ENCODE data around the gene LSM7. TPM values are rescaled to one million over a fixed set of nuclear protein-coding genes. Genes with fewer than 3 reads are reported as not detected.
"Not testable (repeated sequence)": the region's sequence is repeated elsewhere in the genome, so short reads cannot be mapped to it uniquely, and the experiment has no call there.

LSM7 gene
- total and polyA plus RNA-seq, 2 experiments from 2014 or later: 299 to 409 TPM

DNA sequence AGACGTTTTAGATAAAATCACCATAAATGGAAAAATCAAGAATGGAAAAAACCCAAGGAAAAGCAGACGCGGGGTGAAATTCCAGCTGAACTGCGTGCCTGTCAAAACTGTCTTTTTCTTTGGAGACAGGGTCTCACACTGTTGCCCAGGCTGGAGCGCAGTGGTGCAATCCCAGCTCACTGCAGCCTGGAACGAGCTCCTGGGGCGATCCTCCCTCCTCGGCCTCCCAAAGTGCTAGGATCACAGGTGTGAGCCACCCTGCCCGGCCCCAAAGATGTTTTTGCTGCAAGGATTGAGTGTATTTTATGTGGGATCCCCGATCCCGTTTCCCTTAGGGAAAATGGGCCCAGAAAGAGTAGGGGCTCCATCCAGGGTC, 45.5 kb downstream of the LSM7 start:
- Histone ChIP-seq H3F3A (replicated peaks; ENCODE audit: low read depth) (0 out of 2 replicates have a peak, but pooled peaks cover 2% of the 10 kb centered on the region), H2AFZ (no peak overlapping the region; the same call in 1 of the 2 replicates), H3K4me1 (ENCODE audit: insufficient read depth) (no peaks in the 10 kb centered on the region), H3K4me2 (peak overlapping the region; percentile 88), H3K4me3 (peak overlapping the region; percentile 69), H4K20me1 (replicated peaks; ENCODE audit: insufficient read depth) (no peaks in the 10 kb centered on the region), H3K27me3 (ENCODE audit: insufficient read depth) (peaks cover 28% of the 10 kb centered on the region), H3K79me2 (replicated peaks; ENCODE audit: insufficient read depth) (no peaks in the 10 kb centered on the region), H3K27ac (ENCODE audit: low read depth) (no peak overlapping the region), H3K9me2 (ENCODE audit: insufficient read depth) (no peaks in the 10 kb centered on the region), H3K36me3 (ENCODE audit: insufficient read depth) (no peaks in the 10 kb centered on the region)
- H3K4me1 Mint-ChIP-seq: peaks cover 3% of the 10 kb centered on the region; the same call in 2 of the 3 replicates
- peaks cover 17% of the 10 kb centered on the region for H3K27me3 Mint-ChIP-seq (ENCODE audit: insufficient read depth, low read depth, poor library complexity)
- H3K27ac Mint-ChIP-seq: no peak overlapping the region
- H3K4me3 Mint-ChIP-seq: peak overlapping the region; percentile 66
- ATAC-seq: no peak
- DNase-seq (ENCODE audit: low spot score): no peak
- TF ChIP-seq EZH2phosphoT487 (IDR thresholded peaks at IDR 0.05; ENCODE audit: unreplicated experiment) (no peak), NANOG (IDR thresholded peaks at IDR 0.05; ENCODE audit: borderline replicate concordance) (no peak), JUNB (IDR thresholded peaks at IDR 0.05; ENCODE audit: unreplicated experiment) (no peak), EZH2 (IDR thresholded peaks at IDR 0.05; ENCODE audit: low read depth, unreplicated experiment) (no peak), CREB1 (CRISPR knock-in tag; IDR thresholded peaks at IDR 0.05; ENCODE audit: low read depth) (no peak)
- TF ChIP-seq, protein P1, sequence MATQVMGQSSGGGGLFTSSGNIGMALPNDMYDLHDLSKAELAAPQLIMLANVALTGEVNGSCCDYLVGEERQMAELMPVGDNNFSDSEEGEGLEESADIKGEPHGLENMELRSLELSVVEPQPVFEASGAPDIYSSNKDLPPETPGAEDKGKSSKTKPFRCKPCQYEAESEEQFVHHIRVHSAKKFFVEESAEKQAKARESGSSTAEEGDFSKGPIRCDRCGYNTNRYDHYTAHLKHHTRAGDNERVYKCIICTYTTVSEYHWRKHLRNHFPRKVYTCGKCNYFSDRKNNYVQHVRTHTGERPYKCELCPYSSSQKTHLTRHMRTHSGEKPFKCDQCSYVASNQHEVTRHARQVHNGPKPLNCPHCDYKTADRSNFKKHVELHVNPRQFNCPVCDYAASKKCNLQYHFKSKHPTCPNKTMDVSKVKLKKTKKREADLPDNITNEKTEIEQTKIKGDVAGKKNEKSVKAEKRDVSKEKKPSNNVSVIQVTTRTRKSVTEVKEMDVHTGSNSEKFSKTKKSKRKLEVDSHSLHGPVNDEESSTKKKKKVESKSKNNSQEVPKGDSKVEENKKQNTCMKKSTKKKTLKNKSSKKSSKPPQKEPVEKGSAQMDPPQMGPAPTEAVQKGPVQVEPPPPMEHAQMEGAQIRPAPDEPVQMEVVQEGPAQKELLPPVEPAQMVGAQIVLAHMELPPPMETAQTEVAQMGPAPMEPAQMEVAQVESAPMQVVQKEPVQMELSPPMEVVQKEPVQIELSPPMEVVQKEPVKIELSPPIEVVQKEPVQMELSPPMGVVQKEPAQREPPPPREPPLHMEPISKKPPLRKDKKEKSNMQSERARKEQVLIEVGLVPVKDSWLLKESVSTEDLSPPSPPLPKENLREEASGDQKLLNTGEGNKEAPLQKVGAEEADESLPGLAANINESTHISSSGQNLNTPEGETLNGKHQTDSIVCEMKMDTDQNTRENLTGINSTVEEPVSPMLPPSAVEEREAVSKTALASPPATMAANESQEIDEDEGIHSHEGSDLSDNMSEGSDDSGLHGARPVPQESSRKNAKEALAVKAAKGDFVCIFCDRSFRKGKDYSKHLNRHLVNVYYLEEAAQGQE (IDR thresholded peaks at IDR 0.05; ENCODE audit: unreplicated experiment): no peak
- no peaks in the 10 kb centered on the region; the same call in 2 of the 3 replicates for H3K9me3 Mint-ChIP-seq
- H3K36me3 Mint-ChIP-seq (ENCODE audit: low read depth): no peaks in the 10 kb centered on the region; the same call in 2 of the 3 replicates

- no peaks in the 10 kb centered on the region for H4K20me1 ChIP-seq (replicated peaks; ENCODE audit: insufficient read depth)
- H3K27me3 ChIP-seq (ENCODE audit: insufficient read depth): peaks cover 22% of the 10 kb centered on the region
- DNase-seq (ENCODE audit: low spot score): peak; percentile 77
- peak within 1 kb of the TSS; percentile 88 for H3K4me2 ChIP-seq
- no peak for TF ChIP-seq EZH2 (IDR thresholded peaks at IDR 0.05; ENCODE audit: low read depth, unreplicated experiment)
- no peaks in the 10 kb centered on the region for H3K79me2 ChIP-seq (replicated peaks; ENCODE audit: insufficient read depth)
- peak within 1 kb of the TSS; percentile 69 for H3K4me3 ChIP-seq
- Mint-ChIP-seq H3K27me3 (ENCODE audit: insufficient read depth, low read depth, poor library complexity) (peaks cover 19% of the 10 kb centered on the region), H3K36me3 (ENCODE audit: low read depth) (no peaks in the 10 kb centered on the region; the same call in 2 of the 3 replicates), H3K4me1 (peaks cover 3% of the 10 kb centered on the region; the same call in 2 of the 3 replicates), H3K4me3 (peak within 1 kb of the TSS; percentile 66), H3K9me3 (no peaks in the 10 kb centered on the region; the same call in 2 of the 3 replicates), H3K27ac (no peak within 1 kb of the TSS)
- no peak within 1 kb of the TSS for H3K27ac ChIP-seq (ENCODE audit: low read depth)
- peak; percentile 79 for ATAC-seq
- peak within 1 kb of the TSS; percentile 88 for H2AFZ ChIP-seq
- H3K4me1 ChIP-seq (ENCODE audit: insufficient read depth): no peaks in the 10 kb centered on the region
- no peaks in the 10 kb centered on the region for H3K36me3 ChIP-seq (ENCODE audit: insufficient read depth)
- H3K9me2 ChIP-seq (ENCODE audit: insufficient read depth): no peaks in the 10 kb centered on the region
- H3F3A ChIP-seq (replicated peaks; ENCODE audit: low read depth): 0 out of 2 replicates have a peak, but pooled peaks cover 2% of the 10 kb centered on the region
Measured at GRCh38 chr19:2282062-2282861, 46.1 kb downstream of the LSM7 start, which contains the start of gene PEAK3. TSS of gene PEAK3 (minus strand) at chr19:2282175. CDS start at chr19:2280931, 1,244 bp downstream.

GRCh38 chr19:2281265-2282061, 46.9 kb downstream of the LSM7 start:
- DNase-seq (ENCODE audit: low spot score); H3K79me2 ChIP-seq (replicated peaks; ENCODE audit: insufficient read depth); H4K20me1 ChIP-seq (replicated peaks; ENCODE audit: insufficient read depth); H3F3A ChIP-seq (replicated peaks; ENCODE audit: low read depth); H2AFZ ChIP-seq; H3K27ac Mint-ChIP-seq; H3K36me3 ChIP-seq (ENCODE audit: insufficient read depth); H3K4me1 ChIP-seq (ENCODE audit: insufficient read depth); H3K27ac ChIP-seq (ENCODE audit: low read depth); H3K9me3 Mint-ChIP-seq; H3K4me1 Mint-ChIP-seq; H3K36me3 Mint-ChIP-seq (ENCODE audit: low read depth); H3K9me2 ChIP-seq (ENCODE audit: insufficient read depth): not testable (repeated sequence)
- Mint-ChIP-seq H3K4me3 (peak overlapping the region; percentile 66; the same call in 2 of the 3 replicates), H3K27me3 (ENCODE audit: insufficient read depth, low read depth, poor library complexity) (peaks cover 20% of the 10 kb centered on the region)
- Histone ChIP-seq H3K4me2 (peak overlapping the region; percentile 88), H3K27me3 (ENCODE audit: insufficient read depth) (peaks cover 21% of the 10 kb centered on the region), H3K4me3 (peak overlapping the region; percentile 69)
- peak; percentile 19 for ATAC-seq

Measured in GM23338 (cell line).